ENCODE data around the gene PPP1R26. TPM values are rescaled to one million over a fixed set of nuclear protein-coding genes. Genes with fewer than 3 reads are reported as not detected.
"Not testable (repeated sequence)": the region's sequence is repeated elsewhere in the genome, so short reads cannot be mapped to it uniquely, and the experiment has no call there.

Gene PPP1R26
- total RNA-seq = 20.9 TPM
- long read RNA-seq, full-length matches to known transcripts = 71 of 90 reads
- long read RNA-seq, partial matches to known transcripts = 6 of 90 reads
- long read RNA-seq, other reads (novel, unspliced or antisense) = 13 of 90 reads

DNA sequence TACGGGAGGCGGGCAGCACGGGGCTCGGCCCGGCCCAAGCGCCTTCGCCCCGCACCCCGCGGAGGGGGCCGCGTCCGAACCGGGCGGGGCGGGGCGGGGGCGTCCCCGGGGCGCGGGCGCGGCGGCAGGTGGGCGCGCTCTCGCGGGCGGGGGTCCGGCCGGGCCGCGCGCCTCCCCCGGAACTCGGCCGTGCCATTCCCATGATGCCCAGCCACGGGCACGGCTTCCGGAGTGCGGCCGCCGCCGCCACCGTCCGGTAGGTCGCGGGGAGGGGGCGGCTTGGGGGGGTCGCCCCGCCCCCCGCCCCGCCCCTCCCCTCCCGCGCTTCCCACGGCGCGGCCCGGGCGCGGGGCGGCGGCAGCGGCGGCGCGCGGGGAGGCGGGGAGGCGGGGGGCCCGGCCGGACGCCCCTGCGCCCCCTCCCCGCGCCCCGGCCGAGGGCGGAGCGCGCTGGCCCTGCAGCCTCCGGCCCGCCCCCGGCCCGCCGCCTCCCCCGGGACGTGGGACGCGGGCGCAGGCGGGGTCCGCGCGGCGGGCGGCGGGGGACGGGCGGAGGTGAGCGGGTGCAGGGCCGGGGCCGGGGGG lies at the start of gene PPP1R26:
TSS of gene PPP1R26 (plus strand) at position 314 of the 584 bp plus-strand sequence. CDS start 4,729 bp downstream, outside the sequence.
- Histone ChIP-seq H3K9me3 (replicated peaks) (no peaks in the 10 kb centered on the region), H3K36me3 (peaks cover 10% of the 10 kb centered on the region), H3K27ac (replicated peaks) (peak within 1 kb of the TSS; percentile 81), H3K27me3 (ENCODE audit: low read depth) (peaks cover 4% of the 10 kb centered on the region), H3K4me3 (peak within 1 kb of the TSS; percentile 89), H3K4me1 (peaks cover 31% of the 10 kb centered on the region)
- TF ChIP-seq, protein P1, sequence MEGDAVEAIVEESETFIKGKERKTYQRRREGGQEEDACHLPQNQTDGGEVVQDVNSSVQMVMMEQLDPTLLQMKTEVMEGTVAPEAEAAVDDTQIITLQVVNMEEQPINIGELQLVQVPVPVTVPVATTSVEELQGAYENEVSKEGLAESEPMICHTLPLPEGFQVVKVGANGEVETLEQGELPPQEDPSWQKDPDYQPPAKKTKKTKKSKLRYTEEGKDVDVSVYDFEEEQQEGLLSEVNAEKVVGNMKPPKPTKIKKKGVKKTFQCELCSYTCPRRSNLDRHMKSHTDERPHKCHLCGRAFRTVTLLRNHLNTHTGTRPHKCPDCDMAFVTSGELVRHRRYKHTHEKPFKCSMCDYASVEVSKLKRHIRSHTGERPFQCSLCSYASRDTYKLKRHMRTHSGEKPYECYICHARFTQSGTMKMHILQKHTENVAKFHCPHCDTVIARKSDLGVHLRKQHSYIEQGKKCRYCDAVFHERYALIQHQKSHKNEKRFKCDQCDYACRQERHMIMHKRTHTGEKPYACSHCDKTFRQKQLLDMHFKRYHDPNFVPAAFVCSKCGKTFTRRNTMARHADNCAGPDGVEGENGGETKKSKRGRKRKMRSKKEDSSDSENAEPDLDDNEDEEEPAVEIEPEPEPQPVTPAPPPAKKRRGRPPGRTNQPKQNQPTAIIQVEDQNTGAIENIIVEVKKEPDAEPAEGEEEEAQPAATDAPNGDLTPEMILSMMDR (IDR thresholded peaks at IDR 0.05; ENCODE audit: borderline replicate concordance) = no peak
- intact Hi-C loops (cut with micrococcal nuclease) = no loop called here
- peak; percentile 45 for DNase-seq

- Histone ChIP-seq H3K4me1 (peaks cover 15% of the 10 kb centered on the region), H3K27ac (replicated peaks) (no peak overlapping the region), H3K4me3 (no peak overlapping the region), H3K27me3 (ENCODE audit: low read depth) (peaks cover 63% of the 10 kb centered on the region), H3K9me3 (replicated peaks) (peaks cover 26% of the 10 kb centered on the region), H3K36me3 (no peaks in the 10 kb centered on the region)
- DNase-seq = no peak
- intact Hi-C loops (cut with micrococcal nuclease) = no loop called here
- TF ChIP-seq, protein P1 (IDR thresholded peaks at IDR 0.05; ENCODE audit: borderline replicate concordance) = no peak
These were observed 42.3 kb upstream of the PPP1R26 start for GRCh38 chr9:135437259-135437658.

GRCh38 chr9:135437696-135438095 lies 41.9 kb upstream of the PPP1R26 start:
- peaks cover 26% of the 10 kb centered on the region for H3K9me3 ChIP-seq (replicated peaks)
- H3K27me3 ChIP-seq (ENCODE audit: low read depth) = peaks cover 63% of the 10 kb centered on the region
- DNase-seq; H3K4me3 ChIP-seq; H3K36me3 ChIP-seq; H3K27ac ChIP-seq (replicated peaks); intact Hi-C loops (cut with micrococcal nuclease): not testable (repeated sequence)
- peaks cover 15% of the 10 kb centered on the region for H3K4me1 ChIP-seq

DNA sequence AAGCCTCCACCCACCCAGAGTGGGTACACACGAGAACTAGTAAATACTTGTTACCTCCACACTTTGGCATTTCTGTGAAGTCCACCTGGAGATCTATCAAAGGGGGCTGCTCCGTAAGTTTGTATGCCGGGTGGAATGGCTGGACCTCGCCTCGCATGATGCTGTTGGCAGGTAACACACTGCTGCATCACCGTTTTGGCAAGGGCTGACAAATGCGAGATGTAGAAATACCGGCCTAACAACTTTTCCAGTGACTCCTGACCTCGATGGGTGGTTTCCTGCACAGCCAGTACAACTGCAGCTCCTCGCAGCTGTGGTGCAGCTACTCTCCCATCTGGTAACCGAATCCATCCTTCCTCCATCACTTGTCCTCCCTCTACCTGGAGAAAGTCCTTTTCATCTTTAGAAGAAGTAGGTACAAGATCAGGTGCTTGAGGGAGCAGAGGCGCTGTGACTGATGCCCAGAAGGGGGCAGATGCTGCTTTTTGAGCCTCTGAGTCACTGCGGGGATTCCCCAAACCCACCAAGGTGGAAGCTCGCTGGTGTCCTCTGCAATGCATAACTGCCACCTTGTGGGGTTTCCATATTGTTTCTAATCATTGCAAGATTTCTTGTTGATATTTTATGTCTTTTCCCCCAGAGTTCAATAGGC lies 40.9 kb upstream of the PPP1R26 start:
- DNase-seq; intact Hi-C loops (cut with micrococcal nuclease); H3K36me3 ChIP-seq: not testable (repeated sequence)

GRCh38 chr9:135439514-135439913 lies 40.1 kb upstream of the PPP1R26 start:
- H3K27ac ChIP-seq (replicated peaks); H3K4me3 ChIP-seq; H3K36me3 ChIP-seq; intact Hi-C loops (cut with micrococcal nuclease); DNase-seq: not testable (repeated sequence)
- Histone ChIP-seq H3K27me3 (ENCODE audit: low read depth) (peaks cover 71% of the 10 kb centered on the region), H3K4me1 (peaks cover 15% of the 10 kb centered on the region), H3K9me3 (replicated peaks) (peaks cover 16% of the 10 kb centered on the region)

More for the DNA sequence above, 40.9 kb upstream of the PPP1R26 start:
- H3K27ac ChIP-seq (replicated peaks); H3K4me3 ChIP-seq: not testable (repeated sequence)
- H3K27me3 ChIP-seq (ENCODE audit: low read depth) = peaks cover 71% of the 10 kb centered on the region
- peaks cover 17% of the 10 kb centered on the region for H3K9me3 ChIP-seq (replicated peaks)
- H3K4me1 ChIP-seq = peaks cover 15% of the 10 kb centered on the region

- peaks cover 73% of the 10 kb centered on the region for H3K27me3 ChIP-seq (ENCODE audit: low read depth)
- TF ChIP-seq, protein P1 (IDR thresholded peaks at IDR 0.05; ENCODE audit: borderline replicate concordance) = no peak
- H3K27ac ChIP-seq (replicated peaks) = no peak overlapping the region
- H3K4me3 ChIP-seq = no peak overlapping the region
- H3K36me3 ChIP-seq = no peaks in the 10 kb centered on the region
- DNase-seq = no peak
- H3K9me3 ChIP-seq (replicated peaks) = peaks cover 16% of the 10 kb centered on the region
- H3K4me1 ChIP-seq = peaks cover 15% of the 10 kb centered on the region
- intact Hi-C loops (cut with micrococcal nuclease) = no loop called here
These were observed 39.7 kb upstream of the PPP1R26 start for GRCh38 chr9:135439916-135440315.

DNA sequence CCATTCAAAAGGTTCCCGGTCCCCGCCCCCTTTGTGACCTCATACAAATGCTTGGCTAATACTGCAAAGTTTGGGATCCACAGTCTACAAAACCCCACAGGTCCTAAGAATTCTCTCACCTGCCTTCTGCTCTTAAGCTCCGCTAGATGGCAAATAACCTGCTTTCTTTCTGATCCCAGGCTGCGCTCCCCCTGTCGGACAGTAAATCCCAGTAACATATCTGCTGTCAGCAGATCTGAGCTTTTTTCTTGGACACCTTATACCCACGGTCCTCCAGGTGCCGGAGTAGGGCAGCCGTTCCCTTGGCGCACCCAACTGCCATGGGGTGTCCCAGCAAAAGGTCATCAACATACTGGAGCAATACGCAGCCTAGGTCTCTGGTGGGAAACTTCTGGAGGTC lies 39.0 kb upstream of the PPP1R26 start:
- Histone ChIP-seq H3K36me3 (no peaks in the 10 kb centered on the region), H3K9me3 (replicated peaks) (peaks cover 16% of the 10 kb centered on the region), H3K27me3 (ENCODE audit: low read depth) (peaks cover 80% of the 10 kb centered on the region), H3K4me3 (no peak overlapping the region), H3K4me1 (peaks cover 15% of the 10 kb centered on the region), H3K27ac (replicated peaks) (no peak overlapping the region)
- intact Hi-C loops (cut with micrococcal nuclease) = no loop called here
- TF ChIP-seq, protein P1 (IDR thresholded peaks at IDR 0.05; ENCODE audit: borderline replicate concordance) = no peak
- DNase-seq = no peak

GRCh38 chr9:135441105-135442071 lies 38.2 kb upstream of the PPP1R26 start:
- H3K36me3 ChIP-seq; H3K4me3 ChIP-seq; DNase-seq; H3K27ac ChIP-seq (replicated peaks); intact Hi-C loops (cut with micrococcal nuclease): not testable (repeated sequence)
- Histone ChIP-seq H3K4me1 (peaks cover 15% of the 10 kb centered on the region), H3K9me3 (replicated peaks) (peaks cover 11% of the 10 kb centered on the region), H3K27me3 (ENCODE audit: low read depth) (peaks cover 83% of the 10 kb centered on the region)

All from left ventricle myocardium inferior (tissue), 1 donor.